ENCODE data around the gene LCMT1.

The LCMT1 gene

DNA sequence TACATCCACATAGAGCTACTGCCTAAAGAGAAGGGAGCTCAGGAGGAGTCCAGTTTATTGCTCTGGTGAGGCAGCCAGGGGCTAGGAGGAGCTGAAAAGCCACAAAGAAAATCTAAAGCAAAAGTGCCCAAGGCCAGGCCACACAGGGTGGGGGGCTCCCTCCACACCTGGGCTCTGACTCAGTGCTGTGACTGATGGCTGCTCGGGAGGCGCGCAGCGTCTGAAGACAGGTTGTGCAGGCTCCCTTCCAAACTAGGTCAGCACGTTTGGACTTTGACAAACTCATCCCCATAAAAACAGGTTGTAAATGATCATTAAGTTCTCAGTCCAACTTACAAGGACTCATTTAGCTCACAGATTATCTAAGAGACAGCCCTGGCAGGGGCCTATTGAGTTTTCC, 22.2 kb upstream of the LCMT1 start:
- TF ChIP-seq CTCF (IDR thresholded peaks at IDR 0.05; ENCODE audit: insufficient read depth, low read length, poor library complexity, severe bottlenecking), result no peak
- H3K36me3 ChIP-seq (ENCODE audit: control insufficient read depth, insufficient read depth, low read length), result no peaks in the 10 kb centered on the region
- no peak for DNase-seq (ENCODE audit: extremely low read depth, insufficient read length)

DNA sequence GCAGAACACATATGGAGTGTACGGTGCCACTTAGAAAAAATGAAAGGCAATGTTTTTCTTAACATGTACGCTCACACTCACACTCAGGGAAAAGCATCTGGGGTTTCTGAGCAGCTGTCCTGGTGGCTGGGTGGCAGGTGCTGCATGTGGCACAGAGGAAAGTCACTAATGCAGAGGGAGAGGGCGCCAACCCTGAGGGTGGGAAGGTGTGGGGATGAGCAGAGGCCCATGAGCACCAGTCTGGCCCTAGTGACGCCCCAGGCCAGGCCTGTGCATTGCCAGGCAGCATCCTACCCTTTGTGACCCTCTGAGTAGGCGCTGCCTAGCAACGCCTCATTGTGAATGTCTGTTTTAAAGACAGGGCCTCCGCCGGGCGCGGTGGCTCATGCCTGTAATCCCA, 19.1 kb upstream of the LCMT1 start:
- Histone ChIP-seq H3K36me3 (ENCODE audit: control insufficient read depth, insufficient read depth, low read length) (no peaks in the 10 kb centered on the region), H3K4me3 (replicated peaks; ENCODE audit: low read depth, low read length) (no peak overlapping the region), H3K27me3 (replicated peaks; ENCODE audit: control insufficient read depth, insufficient read depth, low read length) (no peaks in the 10 kb centered on the region)
- TF ChIP-seq CTCF (IDR thresholded peaks at IDR 0.05; ENCODE audit: insufficient read depth, low read length, poor library complexity, severe bottlenecking), result no peak
- no peak for DNase-seq (ENCODE audit: extremely low read depth, insufficient read length)

More for the DNA sequence above, 22.2 kb upstream of the LCMT1 start:
- Histone ChIP-seq H3K4me3 (replicated peaks; ENCODE audit: low read depth, low read length) (no peak overlapping the region), H3K27me3 (replicated peaks; ENCODE audit: control insufficient read depth, insufficient read depth, low read length) (no peaks in the 10 kb centered on the region)

GRCh38 chr16:25093208-25094061, 18.1 kb upstream of the LCMT1 start:
- Histone ChIP-seq H3K4me3 (replicated peaks; ENCODE audit: low read depth, low read length) (no peak overlapping the region), H3K27me3 (replicated peaks; ENCODE audit: control insufficient read depth, insufficient read depth, low read length) (no peaks in the 10 kb centered on the region), H3K36me3 (ENCODE audit: control insufficient read depth, insufficient read depth, low read length) (no peaks in the 10 kb centered on the region)
- TF ChIP-seq CTCF (IDR thresholded peaks at IDR 0.05; ENCODE audit: insufficient read depth, low read length, poor library complexity, severe bottlenecking), result no peak
- peak; percentile 31 for DNase-seq (ENCODE audit: extremely low read depth, insufficient read length)

- no peak for DNase-seq (ENCODE audit: extremely low read depth, insufficient read length)
- Histone ChIP-seq H3K36me3 (ENCODE audit: control insufficient read depth, insufficient read depth, low read length) (no peaks in the 10 kb centered on the region), H3K4me3 (replicated peaks; ENCODE audit: low read depth, low read length) (no peak overlapping the region), H3K27me3 (replicated peaks; ENCODE audit: control insufficient read depth, insufficient read depth, low read length) (no peaks in the 10 kb centered on the region)
- TF ChIP-seq CTCF (IDR thresholded peaks at IDR 0.05; ENCODE audit: insufficient read depth, low read length, poor library complexity, severe bottlenecking), result no peak
These were observed 16.9 kb upstream of the LCMT1 start for GRCh38 chr16:25094596-25094995.

DNA sequence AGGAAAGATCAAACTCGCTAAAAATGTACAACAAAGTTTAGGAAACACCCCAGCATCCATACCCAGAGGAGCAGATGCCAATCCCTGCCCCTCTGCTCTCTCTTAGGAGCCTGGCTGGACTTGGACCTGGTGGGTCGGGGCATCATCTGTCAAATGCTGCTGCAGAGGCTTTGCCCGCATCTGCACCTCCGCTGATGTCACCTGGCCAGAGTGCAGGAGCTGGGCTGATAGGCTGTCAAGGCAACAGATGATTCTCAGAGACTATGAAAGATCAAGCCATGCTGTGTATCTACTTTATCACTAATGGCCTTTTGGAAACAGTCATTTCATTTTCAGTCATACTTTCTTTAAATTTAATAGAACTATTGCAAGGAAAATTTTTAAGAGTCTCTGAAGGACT, 15.9 kb upstream of the LCMT1 start:
- no peak for DNase-seq (ENCODE audit: extremely low read depth, insufficient read length)
- H3K4me3 ChIP-seq (replicated peaks; ENCODE audit: low read depth, low read length), result no peak overlapping the region
- no peak for TF ChIP-seq CTCF (IDR thresholded peaks at IDR 0.05; ENCODE audit: insufficient read depth, low read length, poor library complexity, severe bottlenecking)
- H3K36me3 ChIP-seq (ENCODE audit: control insufficient read depth, insufficient read depth, low read length), result no peaks in the 10 kb centered on the region
- no peaks in the 10 kb centered on the region for H3K27me3 ChIP-seq (replicated peaks; ENCODE audit: control insufficient read depth, insufficient read depth, low read length)
